KOPT-K1 (cell line): ENCODE measurements around the gene LCN15.
A peak's percentile ranks its signal among the peaks of the same experiment; 100 is the strongest.
"Not testable (repeated sequence)": the region's sequence is repeated elsewhere in the genome, so short reads cannot be mapped to it uniquely, and the experiment has no call there.

ENCODE experiments used
- H3K27ac ChIP-seq: fragments of 200-600 bp; sonication (generic); 2 replicates; pipeline ENCODE4 v1.5.1; 2016; ENCODE audit warnings: antibody characterized with exemption, mild to moderate bottlenecking, low read depth, low read length; ENCODE audit not compliant: poor library complexity, severe bottlenecking
- H3K36me3 ChIP-seq: fragments of 200-600 bp; sonication (generic); 2 replicates; pipeline ENCODE4 v1.5.1; 2017; ENCODE audit warnings: antibody characterized with exemption, mild to moderate bottlenecking, low read length, moderate library complexity; ENCODE audit not compliant: insufficient read depth
- H3K9me3 ChIP-seq: fragments of 200-600 bp; sonication (generic); 2 replicates; pipeline ENCODE4 v1.5.1; 2017; ENCODE audit warnings: antibody characterized with exemption, low read length, mild to moderate bottlenecking; ENCODE audit not compliant: insufficient read depth, poor library complexity, severe bottlenecking

Gene LCN15

GRCh38 chr9:136787690-136788400 is 23.5 kb upstream of the LCN15 start:
- Histone ChIP-seq H3K9me3 (no peaks in the 10 kb centered on the region), H3K36me3 (no peaks in the 10 kb centered on the region), H3K27ac (peak overlapping the region; percentile 34)

GRCh38 chr9:136786983-136787382 is 22.7 kb upstream of the LCN15 start:
- H3K9me3 ChIP-seq, H3K36me3 ChIP-seq, H3K27ac ChIP-seq: not testable (repeated sequence)

DNA sequence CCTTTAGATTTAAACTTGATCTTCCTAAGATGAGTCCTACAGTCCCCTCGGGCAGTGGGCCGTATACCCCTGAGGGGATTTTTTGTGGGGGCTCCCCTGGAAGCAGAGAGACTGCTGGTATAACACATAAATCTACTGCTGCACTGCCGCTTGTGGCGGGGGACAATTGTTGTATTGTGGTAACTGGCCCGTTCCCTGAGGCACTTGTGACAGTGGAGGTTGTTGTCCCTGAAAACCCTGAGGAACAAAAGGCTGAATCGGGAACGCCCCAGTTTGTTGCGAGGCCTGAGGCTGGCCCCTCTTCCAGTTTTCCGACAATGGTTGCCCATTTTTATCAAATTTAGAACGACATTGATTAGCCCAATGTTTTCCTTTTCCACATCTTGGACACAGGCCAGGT is 22.1 kb upstream of the LCN15 start:
- Histone ChIP-seq H3K27ac (no peak overlapping the region), H3K36me3 (no peaks in the 10 kb centered on the region), H3K9me3 (no peaks in the 10 kb centered on the region)

DNA sequence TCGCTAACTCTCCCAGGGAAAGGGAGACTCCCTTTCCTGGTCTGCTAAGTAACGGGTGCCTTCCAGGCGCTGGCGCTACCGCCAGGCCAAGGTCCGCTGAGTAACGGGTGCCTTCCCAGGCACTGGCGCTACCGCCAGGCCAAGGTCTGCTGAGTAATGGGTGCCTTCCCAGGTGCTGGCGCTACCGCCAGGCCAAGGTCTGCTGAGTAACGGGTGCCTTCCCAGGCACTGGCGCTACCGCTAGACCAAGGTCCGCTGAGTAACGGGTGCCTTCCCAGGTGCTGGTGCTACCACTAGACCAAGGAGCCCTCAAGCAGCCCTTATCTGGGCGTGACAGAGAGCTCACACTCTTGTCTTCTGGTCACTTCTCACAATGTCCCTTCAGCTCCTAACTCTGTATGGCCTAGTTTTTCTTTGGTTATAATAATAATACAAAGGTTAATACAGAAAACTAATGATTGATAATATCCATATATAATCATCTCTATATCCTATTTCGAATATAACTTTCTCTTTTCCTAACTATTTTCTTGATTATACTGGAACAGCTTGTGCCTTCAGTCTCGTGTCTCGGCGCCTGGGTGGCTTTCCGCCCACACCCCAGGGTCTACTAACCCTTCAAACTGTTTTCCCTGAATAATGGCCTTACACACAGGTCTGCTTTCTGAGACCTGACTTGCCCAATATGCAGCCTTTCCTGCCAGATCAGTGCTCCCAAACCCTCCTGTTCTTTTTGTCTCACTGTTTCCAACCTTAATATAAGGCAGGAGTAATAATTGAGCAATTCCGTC is 21.4 kb upstream of the LCN15 start:
- H3K9me3 ChIP-seq, H3K36me3 ChIP-seq, H3K27ac ChIP-seq: not testable (repeated sequence)

DNA sequence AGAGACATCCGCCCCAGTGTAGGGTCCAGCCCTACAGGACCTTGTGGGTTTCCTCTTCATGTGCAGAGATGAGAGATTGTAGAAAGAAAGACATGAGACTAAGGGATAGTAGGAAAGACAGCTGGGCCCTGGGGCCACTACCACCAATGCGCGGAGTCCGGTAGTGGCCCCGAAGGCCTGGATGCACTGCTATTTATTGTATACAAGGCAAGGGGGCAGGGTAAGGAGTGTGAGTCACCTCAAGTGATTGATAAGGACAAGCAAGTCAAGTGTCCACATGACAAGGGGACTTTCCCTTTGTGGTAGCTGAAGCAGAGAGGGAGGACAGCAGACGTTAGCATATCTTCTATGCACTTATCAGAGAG is 20.7 kb upstream of the LCN15 start:
- Histone ChIP-seq H3K9me3 (no peaks in the 10 kb centered on the region), H3K36me3 (no peaks in the 10 kb centered on the region), H3K27ac (no peak overlapping the region)

GRCh38 chr9:136784249-136784996 is 20.1 kb upstream of the LCN15 start:
- no peaks in the 10 kb centered on the region for H3K36me3 ChIP-seq
- H3K27ac ChIP-seq = no peak overlapping the region
- no peaks in the 10 kb centered on the region for H3K9me3 ChIP-seq

DNA sequence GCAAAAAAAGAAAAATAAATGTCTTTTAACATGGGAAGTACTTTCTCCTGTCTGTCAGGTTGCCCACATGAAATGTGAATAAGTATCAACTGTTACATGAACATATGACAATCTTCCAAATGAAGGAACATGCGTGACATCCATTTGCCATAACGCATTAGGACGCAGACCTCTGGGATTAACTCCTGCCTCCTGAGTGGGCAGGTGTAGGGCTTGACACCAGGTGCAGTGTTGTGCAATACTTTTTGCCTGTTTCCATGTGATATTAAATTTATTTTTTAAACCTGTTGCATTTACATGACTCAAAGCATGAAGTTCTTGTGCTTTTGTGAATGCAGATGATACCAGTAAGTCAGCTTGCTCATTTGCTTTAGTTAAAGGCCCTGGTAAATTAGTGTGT is 18.1 kb upstream of the LCN15 start:
- Histone ChIP-seq H3K9me3 (no peaks in the 10 kb centered on the region), H3K36me3 (no peaks in the 10 kb centered on the region), H3K27ac (no peak overlapping the region)

- no peaks in the 10 kb centered on the region for H3K36me3 ChIP-seq
- no peaks in the 10 kb centered on the region for H3K9me3 ChIP-seq
- H3K27ac ChIP-seq = no peak overlapping the region
Measured at GRCh38 chr9:136779808-136780207, 15.5 kb upstream of the LCN15 start.

DNA sequence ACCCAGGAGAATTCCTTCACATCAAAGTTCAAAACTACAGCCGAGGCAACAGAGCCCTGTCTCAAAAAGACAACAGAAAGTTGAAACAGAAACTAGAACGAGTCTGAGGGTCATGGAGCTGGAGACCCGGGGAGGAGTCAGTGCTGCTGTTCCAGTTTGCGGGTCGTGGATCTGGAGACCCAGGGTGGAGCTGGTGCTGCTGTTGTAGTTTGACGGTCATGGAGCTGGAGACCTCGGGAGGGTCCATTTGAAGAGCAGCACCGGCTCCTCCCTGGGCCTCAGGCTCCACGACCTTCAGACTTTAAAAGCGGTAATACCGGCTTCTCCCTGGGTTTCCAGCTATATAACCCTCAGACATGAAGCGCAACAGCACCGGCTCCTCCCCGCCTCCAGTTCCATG is 13.0 kb upstream of the LCN15 start:
- Histone ChIP-seq H3K27ac (no peak overlapping the region), H3K36me3 (no peaks in the 10 kb centered on the region), H3K9me3 (peaks cover 6% of the 10 kb centered on the region)

- Histone ChIP-seq H3K36me3 (no peaks in the 10 kb centered on the region), H3K27ac (no peak overlapping the region), H3K9me3 (peaks cover 6% of the 10 kb centered on the region)
Measured at GRCh38 chr9:136776947-136777346, 12.6 kb upstream of the LCN15 start.

DNA sequence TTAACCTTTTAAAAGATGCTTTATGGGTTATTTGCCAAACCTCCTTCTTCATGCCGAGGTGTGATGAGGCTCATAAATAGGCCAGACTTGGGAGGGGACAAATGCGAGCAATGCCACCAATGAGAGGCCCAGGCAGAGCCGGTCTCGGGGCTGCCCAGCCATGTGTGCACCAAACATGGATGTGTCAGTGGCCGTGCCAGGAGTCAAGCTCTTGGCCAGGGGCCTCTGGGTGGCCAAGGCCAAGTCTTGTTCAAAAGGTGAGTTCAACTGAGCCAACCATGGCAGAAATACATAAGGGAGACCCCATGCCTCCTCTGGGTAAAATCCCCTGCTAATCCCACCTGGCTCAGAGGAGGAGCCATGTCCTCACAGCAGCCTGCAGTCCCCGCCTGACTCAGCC is 10.9 kb upstream of the LCN15 start:
- no peaks in the 10 kb centered on the region for H3K36me3 ChIP-seq
- no peak overlapping the region for H3K27ac ChIP-seq
- H3K9me3 ChIP-seq = peaks cover 6% of the 10 kb centered on the region

DNA sequence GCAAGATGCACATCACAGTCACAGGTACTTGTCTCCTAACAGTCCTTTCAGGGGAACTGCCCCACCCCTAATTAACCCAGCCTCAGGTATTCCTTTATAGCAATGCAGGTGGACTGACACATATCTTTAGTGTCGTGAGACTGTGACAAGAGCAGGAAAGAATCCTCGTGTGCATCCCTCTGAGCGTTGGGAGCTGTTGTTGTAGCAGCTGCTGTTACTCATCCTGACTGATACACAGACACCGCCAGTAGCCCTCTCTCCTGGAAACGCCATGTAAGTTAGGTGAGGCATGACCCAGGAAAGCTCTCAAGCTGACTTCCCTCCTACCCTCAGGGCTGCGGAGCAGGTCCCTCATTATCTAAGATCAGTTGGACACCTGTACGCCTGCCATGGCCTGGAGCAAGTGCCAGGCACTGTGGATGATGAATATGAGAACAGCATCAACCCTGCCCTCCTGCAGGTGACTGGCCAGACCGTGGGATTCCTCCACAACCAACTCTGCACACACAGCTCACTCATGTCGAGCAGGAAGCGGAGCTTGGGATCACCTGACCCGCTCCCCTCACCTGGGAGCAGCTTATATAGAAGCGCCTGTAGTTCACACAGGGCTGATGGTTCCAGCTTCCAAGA is 10.2 kb upstream of the LCN15 start:
- Histone ChIP-seq H3K36me3 (no peaks in the 10 kb centered on the region), H3K27ac (no peak overlapping the region), H3K9me3 (peaks cover 6% of the 10 kb centered on the region)

- H3K9me3 ChIP-seq = peaks cover 6% of the 10 kb centered on the region
- H3K27ac ChIP-seq = no peak overlapping the region
Measured at GRCh38 chr9:136773386-136774044, 9.2 kb upstream of the LCN15 start.

GRCh38 chr9:136771907-136772415 is 7.6 kb upstream of the LCN15 start:
- peaks cover 6% of the 10 kb centered on the region for H3K9me3 ChIP-seq
- no peaks in the 10 kb centered on the region for H3K36me3 ChIP-seq
- H3K27ac ChIP-seq = no peak overlapping the region

More at GRCh38 chr9:136773386-136774044, 9.2 kb upstream of the LCN15 start:
- no peaks in the 10 kb centered on the region for H3K36me3 ChIP-seq
